ENCODE measurements around the gene SLC29A4. TPM values are rescaled to one million over a fixed set of nuclear protein-coding genes. Genes with fewer than 3 reads are reported as not detected.

Gene SLC29A4, protein sequence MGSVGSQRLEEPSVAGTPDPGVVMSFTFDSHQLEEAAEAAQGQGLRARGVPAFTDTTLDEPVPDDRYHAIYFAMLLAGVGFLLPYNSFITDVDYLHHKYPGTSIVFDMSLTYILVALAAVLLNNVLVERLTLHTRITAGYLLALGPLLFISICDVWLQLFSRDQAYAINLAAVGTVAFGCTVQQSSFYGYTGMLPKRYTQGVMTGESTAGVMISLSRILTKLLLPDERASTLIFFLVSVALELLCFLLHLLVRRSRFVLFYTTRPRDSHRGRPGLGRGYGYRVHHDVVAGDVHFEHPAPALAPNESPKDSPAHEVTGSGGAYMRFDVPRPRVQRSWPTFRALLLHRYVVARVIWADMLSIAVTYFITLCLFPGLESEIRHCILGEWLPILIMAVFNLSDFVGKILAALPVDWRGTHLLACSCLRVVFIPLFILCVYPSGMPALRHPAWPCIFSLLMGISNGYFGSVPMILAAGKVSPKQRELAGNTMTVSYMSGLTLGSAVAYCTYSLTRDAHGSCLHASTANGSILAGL
- 0.59 and 0.73 TPM in 2 replicates for total RNA-seq

DNA sequence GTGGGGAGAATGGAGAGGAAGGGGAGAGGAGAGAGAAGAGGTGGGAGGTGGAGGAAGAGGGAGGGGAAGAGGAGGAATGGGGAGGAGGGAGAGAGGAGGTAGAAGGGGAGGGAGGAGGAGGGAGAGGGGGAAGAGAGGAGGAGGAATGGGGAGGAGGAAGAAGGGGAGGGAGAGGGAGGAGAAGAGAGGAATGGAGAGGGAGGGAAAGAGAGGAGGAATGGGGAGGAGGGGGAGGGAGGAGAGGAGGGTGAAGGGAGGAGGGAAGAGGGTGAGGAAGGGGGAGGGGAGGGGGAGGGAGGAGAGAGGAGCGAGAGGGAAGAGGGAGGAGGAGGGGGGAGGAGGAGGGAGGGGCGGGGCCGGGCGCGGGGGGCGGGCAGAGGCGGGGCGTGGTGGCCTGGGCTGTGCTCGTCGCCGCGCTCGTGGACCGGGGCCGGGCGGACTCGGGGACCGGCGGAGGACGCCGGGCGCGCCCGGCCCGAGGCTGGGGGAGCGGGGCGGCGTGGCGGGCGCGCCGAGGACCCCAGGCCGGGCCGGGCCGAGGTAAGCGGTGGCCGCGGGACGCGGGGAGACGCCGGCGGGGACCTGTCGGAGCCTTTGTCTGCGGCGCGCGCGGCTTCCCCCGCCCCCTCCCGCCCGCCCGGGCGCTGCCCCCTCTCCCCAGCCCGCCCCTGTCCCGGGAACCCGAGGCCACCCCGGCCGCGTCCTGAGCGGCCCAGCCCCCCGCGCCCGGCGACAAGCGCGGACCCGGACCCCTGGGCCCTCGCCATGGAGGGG, at the start of gene SLC29A4:
SLC29A4 (plus strand) TSS at position 401 of the 774 bp plus-strand sequence. CDS start 4,874 bp downstream, outside the sequence.

Other genes starting within 250 kb of the SLC29A4 start
- 6.6 and 7.0 TPM in 2 replicates for gene RBAK, start 237.1 kb upstream of the SLC29A4 start, total RNA-seq
- gene WIPI2, start 92.7 kb upstream of the SLC29A4 start, total RNA-seq, result 70.2 and 84.1 TPM in 2 replicates
- 39.3 and 66.3 TPM in 2 replicates for gene TNRC18, start 140.9 kb downstream of the SLC29A4 start, total RNA-seq
- gene FBXL18, start 230.9 kb downstream of the SLC29A4 start, total RNA-seq, result 8.5 and 11.9 TPM in 2 replicates
- gene ACTB, start 247.7 kb downstream of the SLC29A4 start, total RNA-seq, result 3,669 and 4,370 TPM in 2 replicates

All from subcutaneous preadipocyte (primary cell).